HepG2 (cell line): ENCODE results near the gene USP20. TPM values are rescaled to one million over a fixed set of nuclear protein-coding genes. Genes with fewer than 3 reads are reported as not detected.

Source experiments
- ATAC-seq: fragments of 200-7000 bp; cut with Tn5 transposase; 3 replicates; pipeline ENCODE4 v1.9.1; 2020; ENCODE audit warnings: mild to moderate bottlenecking, moderate library complexity
- BruUV-seq: library from RNA; stranded (reverse); fragments of 400-500 nt; replicated peaks from 2 replicates; lab custom pipeline; 2021; lab: Mats Ljungman, UMichigan
- CTCF ChIA-PET: fragments of 300-600 bp; formaldehyde crosslinking; extraction: SDS; loops from one replicate; lab custom pipeline; 2021; ENCODE audit warnings: low total read pairs, inconsistent platforms, low intra/inter-chr PET ratio; lab: Yijun Ruan, JAX
- POLR2A ChIA-PET: fragments of 350-600 bp; sonication (Branson Sonifier 250); formaldehyde crosslinking; loops from one replicate; lab custom pipeline; 2020; ENCODE audit warnings: antibody characterized with exemption, inconsistent platforms; lab: Yijun Ruan, JAX
- DNase-seq: peaks from one replicate; pipeline ENCODE4 v3.0.0-alpha.2; 2015; ENCODE audit warnings: low spot score
- FAIRE-seq: peaks from 3 replicates; lab custom pipeline; 2011; peaks lifted over from hg19 to GRCh38; lab: Jason Lieb, UNC
- H2AFZ ChIP-seq: one replicate; pipeline ENCODE4 v1.6.1; 2011; ENCODE audit warnings: low read length, inconsistent platforms
- H3K27ac ChIP-seq: fragments of 300-600 bp; 3 replicates; pipeline ENCODE4 v1.8.0; 2011; ENCODE audit warnings: mixed run types, mild to moderate bottlenecking, mixed read lengths, low read length, inconsistent platforms; ENCODE audit not compliant: insufficient read depth; ENCODE audit errors: extremely low read length
- H3K27me3 ChIP-seq, 2 experiments: fragments of 200-600 bp in 1 of 2; 2 replicates in 1 of 2; 3 replicates in 1 of 2; pipeline versions ENCODE4 v1.6.0 to v1.8.0; 2011; ENCODE audit warnings: low read length in 2 of 2, mild to moderate bottlenecking in 2 of 2, moderate library complexity in 2 of 2, inconsistent platforms in 1 of 2; ENCODE audit not compliant: insufficient read depth in 2 of 2, control insufficient read depth in 1 of 2
- H3K36me3 ChIP-seq, 2 experiments: fragments of 200-600 bp in 1 of 2; replicated peaks in 1 of 2; 2 replicates in 1 of 2; 3 replicates in 1 of 2; pipeline versions ENCODE4 v1.5.1 to v1.8.0; 2011; ENCODE audit warnings: low read length in 2 of 2, inconsistent platforms in 1 of 2; ENCODE audit not compliant: insufficient read depth in 2 of 2, control insufficient read depth in 1 of 2
- H3K4me1 ChIP-seq: 2 replicates; pipeline ENCODE4 v1.5.1; 2012; ENCODE audit warnings: low read length, inconsistent platforms; ENCODE audit not compliant: insufficient read depth
- H3K4me2 ChIP-seq: 2 replicates; pipeline ENCODE4 v1.6.0; 2011; ENCODE audit warnings: low read depth, low read length, inconsistent platforms
- H3K4me3 ChIP-seq, 3 experiments: fragments of 200-600 bp in 1 of 3; sonication (generic), shearing (Covaris generic) in 1 of 3; replicated peaks in 1 of 3; 2 replicates each; pipeline ENCODE4 v1.5.1; 2011 to 2016; ENCODE audit warnings: low read length in 3 of 3, inconsistent platforms in 2 of 3, low read depth in 2 of 3, mild to moderate bottlenecking in 2 of 3, control low read depth in 1 of 3, mixed read lengths in 1 of 3; ENCODE audit not compliant: insufficient read depth in 1 of 3
- H3K79me2 ChIP-seq: one replicate; pipeline ENCODE4 v1.6.1; 2011; ENCODE audit warnings: low read length, inconsistent platforms; ENCODE audit not compliant: insufficient read depth
- H3K9ac ChIP-seq: 2 replicates; pipeline ENCODE4 v1.6.0; 2011; ENCODE audit warnings: mild to moderate bottlenecking, low read depth, low read length, inconsistent platforms; ENCODE audit not compliant: insufficient read depth
- H3K9me3 ChIP-seq: 2 replicates; pipeline ENCODE4 v1.5.1; 2012; ENCODE audit warnings: mild to moderate bottlenecking, low read length
- H4K20me1 ChIP-seq: 2 replicates; pipeline ENCODE4 v1.6.0; 2011; ENCODE audit warnings: inconsistent platforms, mild to moderate bottlenecking, low read length, moderate library complexity; ENCODE audit not compliant: insufficient read depth
- LCORL ChIP-seq, 2 experiments: fragments of 450-650 bp in 1 of 2; sonication (generic) in 1 of 2; formaldehyde crosslinking in 1 of 2; IDR thresholded peaks; 2 replicates each; pipeline versions ENCODE4 v1.5.0 to v1.6.1; 2017 to 2020; ENCODE audit warnings: antibody characterized with exemption in 1 of 2, missing genetic modification reagents in 1 of 2
- NR2F6 ChIP-seq, 2 experiments: IDR thresholded peaks; 2 replicates each; pipeline ENCODE4 v1.6.1; 2016; ENCODE audit warnings: antibody characterized with exemption in 1 of 2, mild to moderate bottlenecking in 1 of 2
- SRF ChIP-seq: IDR thresholded peaks from 2 replicates; pipeline ENCODE4 v1.6.1; 2011; ENCODE audit warnings: mild to moderate bottlenecking, low read depth, low read length, moderate library complexity
- ZNF878 ChIP-seq: sonication (generic); formaldehyde crosslinking; IDR thresholded peaks from 2 replicates; pipeline ENCODE4 v1.8.1; 2023; ENCODE audit warnings: mild to moderate bottlenecking, missing genetic modification reagents, moderate library complexity
- WGBS: methylation state at CpG from one replicate; pipeline ENCODE4 v1.1.6; 2017; ENCODE audit warnings: low lambda C conversion rate; 5-methylcytosine and 5-hydroxymethylcytosine counted together
- in situ Hi-C: cut with HindIII; loops from 2 replicates; pipeline ENCODE4 v1.10.0; 2017; ENCODE audit warnings: low pct_unique_long_range_greater_than_20kb; ENCODE audit not compliant: extremely low pct_ligation_motif_present
- intact Hi-C: fragments of 100-400 bp; cut with micrococcal nuclease; formaldehyde crosslinking; loops from one replicate; pipeline ENCODE4 v1.10.0; 2022; ENCODE audit not compliant: unreplicated experiment
- polyA plus RNA-seq, 8 experiments: library from polyadenylated mRNA; depleted of rRNA in 3 of 8; stranded (reverse) in 7 of 8; unstranded in 1 of 8; fragments of >200 nt; fragmentation: Illumina TruSeq in 4 of 8; extraction: Trizol in 4 of 8; gene quantifications; 2 replicates each; pipeline versions ENCODE4 v1.2.1 to v1.2.3, GENCODE V29; 2011 to 2016; ENCODE audit warnings: low read depth in 4 of 8, missing spikeins in 1 of 8, mixed read lengths in 1 of 8; ENCODE audit not compliant: insufficient read depth in 1 of 8
- total RNA-seq, 5 experiments: library from RNA; depleted of rRNA; stranded (reverse); fragments of >200 nt; fragmentation: Illumina TruSeq; extraction: Trizol; gene quantifications; 2 replicates each; pipeline ENCODE4 v1.2.3, GENCODE V29; 2016; ENCODE audit warnings: low read depth in 1 of 5
- TF ChIP-seq, protein P1 (sequence below): sonication (generic); formaldehyde crosslinking; IDR thresholded peaks from 2 replicates; pipeline ENCODE4 v1.4.0; 2020; ENCODE audit warnings: missing genetic modification reagents, borderline replicate concordance
- TF ChIP-seq, protein P2 (sequence below): sonication (generic); formaldehyde crosslinking; IDR thresholded peaks from 2 replicates; pipeline ENCODE4 v1.4.0; 2020; ENCODE audit warnings: missing genetic modification reagents
- TF ChIP-seq, protein P3 (sequence below): sonication (generic); formaldehyde crosslinking; IDR thresholded peaks from 2 replicates; pipeline ENCODE4 v1.5.0; 2020; ENCODE audit warnings: missing genetic modification reagents
- TF ChIP-seq, protein P4 (sequence below): sonication (generic); formaldehyde crosslinking; conservative IDR thresholded peaks from 2 replicates; pipeline ENCODE4 v1.5.0; 2020; ENCODE audit warnings: missing genetic modification reagents

The USP20 gene
- total and polyA plus RNA-seq, 2 of the 13 experiments (the other 11 are each of a cell fraction or from before 2014, with no cell fraction given), result 4.4 to 5.9 TPM

DNA sequence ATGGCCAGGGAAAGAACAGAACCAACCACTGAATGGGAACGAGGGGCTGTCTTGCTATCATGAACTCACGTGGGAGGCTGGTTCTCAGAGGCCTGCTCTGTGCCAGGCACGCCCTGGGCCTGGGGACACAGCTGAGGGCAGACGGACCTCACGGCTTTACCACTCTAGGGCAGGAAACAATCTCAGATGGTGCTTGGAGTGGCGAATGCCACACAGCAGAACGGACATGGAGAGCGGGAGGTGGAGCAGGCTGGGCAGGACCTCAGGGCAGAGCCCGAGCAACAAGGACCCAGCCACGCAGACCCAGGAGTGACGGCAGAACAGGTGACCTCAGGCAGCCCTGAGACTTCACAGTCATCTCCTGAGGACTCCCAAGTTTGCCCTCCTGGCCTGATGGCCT, 20.0 kb upstream of the USP20 start:
- Histone ChIP-seq H3K9me3 (no peaks in the 10 kb centered on the region), H2AFZ (no peak overlapping the region), H3K4me2 (no peak overlapping the region), H3K9ac (no peak overlapping the region), H3K79me2 (no peaks in the 10 kb centered on the region), H3K36me3 (peaks cover 9 to 41% of the 10 kb centered on the region in 2 experiments; a peak in 4 of 5 replicates), H3K27ac (no peak overlapping the region), H4K20me1 (no peaks in the 10 kb centered on the region), H3K27me3 (no peaks in the 10 kb centered on the region), H3K4me1 (peaks cover 21% of the 10 kb centered on the region), H3K4me3 (no peak overlapping the region)
- DNase-seq (no peak), FAIRE-seq (no peak), ATAC-seq (no peak)
- TF ChIP-seq, protein P1, sequence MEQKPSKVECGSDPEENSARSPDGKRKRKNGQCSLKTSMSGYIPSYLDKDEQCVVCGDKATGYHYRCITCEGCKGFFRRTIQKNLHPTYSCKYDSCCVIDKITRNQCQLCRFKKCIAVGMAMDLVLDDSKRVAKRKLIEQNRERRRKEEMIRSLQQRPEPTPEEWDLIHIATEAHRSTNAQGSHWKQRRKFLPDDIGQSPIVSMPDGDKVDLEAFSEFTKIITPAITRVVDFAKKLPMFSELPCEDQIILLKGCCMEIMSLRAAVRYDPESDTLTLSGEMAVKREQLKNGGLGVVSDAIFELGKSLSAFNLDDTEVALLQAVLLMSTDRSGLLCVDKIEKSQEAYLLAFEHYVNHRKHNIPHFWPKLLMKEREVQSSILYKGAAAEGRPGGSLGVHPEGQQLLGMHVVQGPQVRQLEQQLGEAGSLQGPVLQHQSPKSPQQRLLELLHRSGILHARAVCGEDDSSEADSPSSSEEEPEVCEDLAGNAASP (CRISPR knock-in tag), result no peak
- TF ChIP-seq SRF, result no peak
- TF ChIP-seq ZNF878 (CRISPR knock-in tag), result no peak
- TF ChIP-seq, protein P2, sequence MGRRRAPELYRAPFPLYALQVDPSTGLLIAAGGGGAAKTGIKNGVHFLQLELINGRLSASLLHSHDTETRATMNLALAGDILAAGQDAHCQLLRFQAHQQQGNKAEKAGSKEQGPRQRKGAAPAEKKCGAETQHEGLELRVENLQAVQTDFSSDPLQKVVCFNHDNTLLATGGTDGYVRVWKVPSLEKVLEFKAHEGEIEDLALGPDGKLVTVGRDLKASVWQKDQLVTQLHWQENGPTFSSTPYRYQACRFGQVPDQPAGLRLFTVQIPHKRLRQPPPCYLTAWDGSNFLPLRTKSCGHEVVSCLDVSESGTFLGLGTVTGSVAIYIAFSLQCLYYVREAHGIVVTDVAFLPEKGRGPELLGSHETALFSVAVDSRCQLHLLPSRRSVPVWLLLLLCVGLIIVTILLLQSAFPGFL, result no peak
- TF ChIP-seq, protein P3, sequence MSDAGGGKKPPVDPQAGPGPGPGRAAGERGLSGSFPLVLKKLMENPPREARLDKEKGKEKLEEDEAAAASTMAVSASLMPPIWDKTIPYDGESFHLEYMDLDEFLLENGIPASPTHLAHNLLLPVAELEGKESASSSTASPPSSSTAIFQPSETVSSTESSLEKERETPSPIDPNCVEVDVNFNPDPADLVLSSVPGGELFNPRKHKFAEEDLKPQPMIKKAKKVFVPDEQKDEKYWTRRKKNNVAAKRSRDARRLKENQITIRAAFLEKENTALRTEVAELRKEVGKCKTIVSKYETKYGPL (CRISPR knock-in tag), result no peak
- TF ChIP-seq, protein P4, sequence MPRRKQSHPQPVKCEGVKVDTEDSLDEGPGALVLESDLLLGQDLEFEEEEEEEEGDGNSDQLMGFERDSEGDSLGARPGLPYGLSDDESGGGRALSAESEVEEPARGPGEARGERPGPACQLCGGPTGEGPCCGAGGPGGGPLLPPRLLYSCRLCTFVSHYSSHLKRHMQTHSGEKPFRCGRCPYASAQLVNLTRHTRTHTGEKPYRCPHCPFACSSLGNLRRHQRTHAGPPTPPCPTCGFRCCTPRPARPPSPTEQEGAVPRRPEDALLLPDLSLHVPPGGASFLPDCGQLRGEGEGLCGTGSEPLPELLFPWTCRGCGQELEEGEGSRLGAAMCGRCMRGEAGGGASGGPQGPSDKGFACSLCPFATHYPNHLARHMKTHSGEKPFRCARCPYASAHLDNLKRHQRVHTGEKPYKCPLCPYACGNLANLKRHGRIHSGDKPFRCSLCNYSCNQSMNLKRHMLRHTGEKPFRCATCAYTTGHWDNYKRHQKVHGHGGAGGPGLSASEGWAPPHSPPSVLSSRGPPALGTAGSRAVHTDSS (CRISPR knock-in tag), result no peak
- TF ChIP-seq NR2F6 (IDR thresholded peaks at IDR 0.05), result no peak
- TF ChIP-seq NR2F6 (CRISPR knock-in tag; IDR thresholded peaks at IDR 0.05), result no peak
- no peak for TF ChIP-seq LCORL (IDR thresholded peaks at IDR 0.05)
- no peak for TF ChIP-seq LCORL (CRISPR knock-in tag; IDR thresholded peaks at IDR 0.05)
- no TSS peak for BruUV-seq
- in situ Hi-C loops (no loop called here), intact Hi-C loops (no loop called here)
- ChIA-PET POLR2A (no interaction called here), CTCF (no interaction called here)
- 96% methylated on average over 9 of the region's 11 CpGs for WGBS
